HepG2 (cell line): Measurements from ENCODE around the gene ARID1A. TPM values are rescaled to one million over a fixed set of nuclear protein-coding genes. Genes with fewer than 3 reads are reported as not detected.

Experiments used
- ATAC-seq: fragments of 200-7000 bp; cut with Tn5 transposase; 3 replicates; pipeline ENCODE4 v1.9.1; 2020; ENCODE audit warnings: mild to moderate bottlenecking, moderate library complexity
- BruUV-seq: library from RNA; stranded (reverse); fragments of 400-500 nt; replicated peaks from 2 replicates; lab custom pipeline; 2021; lab: Mats Ljungman, UMichigan
- CTCF ChIA-PET: fragments of 300-600 bp; formaldehyde crosslinking; extraction: SDS; loops from one replicate; lab custom pipeline; 2021; ENCODE audit warnings: low total read pairs, inconsistent platforms, low intra/inter-chr PET ratio; lab: Yijun Ruan, JAX
- POLR2A ChIA-PET: fragments of 350-600 bp; sonication (Branson Sonifier 250); formaldehyde crosslinking; loops from one replicate; lab custom pipeline; 2020; ENCODE audit warnings: antibody characterized with exemption, inconsistent platforms; lab: Yijun Ruan, JAX
- DNase-seq: peaks from one replicate; pipeline ENCODE4 v3.0.0-alpha.2; 2015; ENCODE audit warnings: low spot score
- FAIRE-seq: peaks from 3 replicates; lab custom pipeline; 2011; peaks lifted over from hg19 to GRCh38; lab: Jason Lieb, UNC
- H2AFZ ChIP-seq: one replicate; pipeline ENCODE4 v1.6.1; 2011; ENCODE audit warnings: low read length, inconsistent platforms
- H3K27ac ChIP-seq: fragments of 300-600 bp; 3 replicates; pipeline ENCODE4 v1.8.0; 2011; ENCODE audit warnings: mixed run types, mild to moderate bottlenecking, mixed read lengths, low read length, inconsistent platforms; ENCODE audit not compliant: insufficient read depth; ENCODE audit errors: extremely low read length
- H3K27me3 ChIP-seq, 2 experiments: fragments of 200-600 bp in 1 of 2; 2 replicates in 1 of 2; 3 replicates in 1 of 2; pipeline versions ENCODE4 v1.6.0 to v1.8.0; 2011; ENCODE audit warnings: low read length in 2 of 2, mild to moderate bottlenecking in 2 of 2, moderate library complexity in 2 of 2, inconsistent platforms in 1 of 2; ENCODE audit not compliant: insufficient read depth in 2 of 2, control insufficient read depth in 1 of 2
- H3K36me3 ChIP-seq, 2 experiments: fragments of 200-600 bp in 1 of 2; replicated peaks in 1 of 2; 2 replicates in 1 of 2; 3 replicates in 1 of 2; pipeline versions ENCODE4 v1.5.1 to v1.8.0; 2011; ENCODE audit warnings: low read length in 2 of 2, inconsistent platforms in 1 of 2; ENCODE audit not compliant: insufficient read depth in 2 of 2, control insufficient read depth in 1 of 2
- H3K4me1 ChIP-seq: 2 replicates; pipeline ENCODE4 v1.5.1; 2012; ENCODE audit warnings: low read length, inconsistent platforms; ENCODE audit not compliant: insufficient read depth
- H3K4me2 ChIP-seq: 2 replicates; pipeline ENCODE4 v1.6.0; 2011; ENCODE audit warnings: low read depth, low read length, inconsistent platforms
- H3K4me3 ChIP-seq, 3 experiments: fragments of 200-600 bp in 1 of 3; sonication (generic), shearing (Covaris generic) in 1 of 3; replicated peaks in 1 of 3; 2 replicates each; pipeline ENCODE4 v1.5.1; 2011 to 2016; ENCODE audit warnings: low read length in 3 of 3, inconsistent platforms in 2 of 3, low read depth in 2 of 3, mild to moderate bottlenecking in 2 of 3, control low read depth in 1 of 3, mixed read lengths in 1 of 3; ENCODE audit not compliant: insufficient read depth in 1 of 3
- H3K79me2 ChIP-seq: one replicate; pipeline ENCODE4 v1.6.1; 2011; ENCODE audit warnings: low read length, inconsistent platforms; ENCODE audit not compliant: insufficient read depth
- H3K9ac ChIP-seq: 2 replicates; pipeline ENCODE4 v1.6.0; 2011; ENCODE audit warnings: mild to moderate bottlenecking, low read depth, low read length, inconsistent platforms; ENCODE audit not compliant: insufficient read depth
- H3K9me3 ChIP-seq: 2 replicates; pipeline ENCODE4 v1.5.1; 2012; ENCODE audit warnings: mild to moderate bottlenecking, low read length
- H4K20me1 ChIP-seq: 2 replicates; pipeline ENCODE4 v1.6.0; 2011; ENCODE audit warnings: inconsistent platforms, mild to moderate bottlenecking, low read length, moderate library complexity; ENCODE audit not compliant: insufficient read depth
- FOXK1 ChIP-seq: sonication (generic); formaldehyde crosslinking; IDR thresholded peaks from 2 replicates; pipeline ENCODE4 v1.4.0; 2020; ENCODE audit warnings: low read depth, missing genetic modification reagents, borderline replicate concordance
- HCFC1 ChIP-seq: fragments of 150-350 bp; IDR thresholded peaks from 2 replicates; pipeline ENCODE4 v1.6.1; 2014; ENCODE audit warnings: low read depth, low read length
- HMGXB4 ChIP-seq, 2 experiments: sonication (generic) in 1 of 2; formaldehyde crosslinking in 1 of 2; IDR thresholded peaks; 2 replicates each; pipeline versions ENCODE4 v1.4.0 to v1.6.1; 2018 to 2020; ENCODE audit warnings: missing genetic modification reagents in 2 of 2, borderline replicate concordance in 1 of 2, low read depth in 1 of 2, mild to moderate bottlenecking in 1 of 2, missing biosample characterization in 1 of 2
- HNRNPUL1 ChIP-seq: fragments of 200-400 bp; formaldehyde crosslinking; IDR thresholded peaks from 2 replicates; pipeline ENCODE4 v1.6.1; 2017; ENCODE audit warnings: low read depth, mild to moderate bottlenecking, low read length, moderate library complexity
- NFIB ChIP-seq: sonication (generic); formaldehyde crosslinking; IDR thresholded peaks from 2 replicates; pipeline ENCODE4 v1.9.0; 2021; ENCODE audit warnings: missing genetic modification reagents, mild to moderate bottlenecking, borderline replicate concordance
- PATZ1 ChIP-seq: sonication (generic); formaldehyde crosslinking; IDR thresholded peaks from 2 replicates; pipeline ENCODE4 v1.4.0; 2020; ENCODE audit warnings: missing genetic modification reagents
- PLRG1 ChIP-seq: fragments of 450-650 bp; conservative IDR thresholded peaks from 2 replicates; pipeline ENCODE4 v1.6.1; 2016
- PRPF4 ChIP-seq: fragments of 200-400 bp; formaldehyde crosslinking; IDR thresholded peaks from 2 replicates; pipeline ENCODE4 v1.6.1; 2016; ENCODE audit warnings: low read length, low read depth; ENCODE audit not compliant: poor library complexity, severe bottlenecking
- SMC3 ChIP-seq: IDR thresholded peaks from 2 replicates; pipeline ENCODE4 v1.6.1; 2011; ENCODE audit warnings: low read length, improper control_type of control experiment
- SP140L ChIP-seq: sonication (generic); formaldehyde crosslinking; IDR thresholded peaks from 2 replicates; pipeline ENCODE4 v1.4.0; 2020; ENCODE audit warnings: missing genetic modification reagents, borderline replicate concordance
- TP53 ChIP-seq: sonication (generic); formaldehyde crosslinking; conservative IDR thresholded peaks from 2 replicates; pipeline ENCODE4 v1.4.0; 2020; ENCODE audit warnings: missing genetic modification reagents
- ZNF230 ChIP-seq: sonication (generic); formaldehyde crosslinking; IDR thresholded peaks from 2 replicates; pipeline ENCODE4 v1.4.0; 2020; ENCODE audit warnings: mild to moderate bottlenecking, missing genetic modification reagents
- ZNF317 ChIP-seq: sonication (generic); formaldehyde crosslinking; IDR thresholded peaks from 2 replicates; pipeline ENCODE4 v1.5.0; 2020; ENCODE audit warnings: mild to moderate bottlenecking, missing genetic modification reagents
- ZNF354B ChIP-seq: sonication (generic); formaldehyde crosslinking; IDR thresholded peaks from 2 replicates; pipeline ENCODE4 v1.8.0; 2022; ENCODE audit warnings: mild to moderate bottlenecking, missing genetic modification reagents
- ZNF362 ChIP-seq: sonication (generic); formaldehyde crosslinking; IDR thresholded peaks from 2 replicates; pipeline ENCODE4 v1.4.0; 2020; ENCODE audit warnings: missing genetic modification reagents, mild to moderate bottlenecking, borderline replicate concordance
- ZNF546 ChIP-seq: sonication (generic); formaldehyde crosslinking; conservative IDR thresholded peaks from 2 replicates; pipeline ENCODE4 v1.8.1; 2023; ENCODE audit warnings: mild to moderate bottlenecking, missing genetic modification reagents
- ZNF704 ChIP-seq: sonication (generic); formaldehyde crosslinking; IDR thresholded peaks from 2 replicates; pipeline ENCODE4 v1.8.1; 2023; ENCODE audit warnings: mild to moderate bottlenecking, inconsistent platforms, moderate library complexity, missing genetic modification reagents, borderline replicate concordance
- ZNF768 ChIP-seq: sonication (generic); formaldehyde crosslinking; IDR thresholded peaks from 2 replicates; pipeline ENCODE4 v1.4.0; 2020; ENCODE audit warnings: missing genetic modification reagents
- WGBS: methylation state at CpG from one replicate; pipeline ENCODE4 v1.1.6; 2017; ENCODE audit warnings: low lambda C conversion rate; 5-methylcytosine and 5-hydroxymethylcytosine counted together
- in situ Hi-C: cut with HindIII; loops from 2 replicates; pipeline ENCODE4 v1.10.0; 2017; ENCODE audit warnings: low pct_unique_long_range_greater_than_20kb; ENCODE audit not compliant: extremely low pct_ligation_motif_present
- intact Hi-C: fragments of 100-400 bp; cut with micrococcal nuclease; formaldehyde crosslinking; loops from one replicate; pipeline ENCODE4 v1.10.0; 2022; ENCODE audit not compliant: unreplicated experiment
- polyA plus RNA-seq, 8 experiments: library from polyadenylated mRNA; depleted of rRNA in 3 of 8; stranded (reverse) in 7 of 8; unstranded in 1 of 8; fragments of >200 nt; fragmentation: Illumina TruSeq in 4 of 8; extraction: Trizol in 4 of 8; gene quantifications; 2 replicates each; pipeline versions ENCODE4 v1.2.1 to v1.2.3, GENCODE V29; 2011 to 2016; ENCODE audit warnings: low read depth in 4 of 8, missing spikeins in 1 of 8, mixed read lengths in 1 of 8; ENCODE audit not compliant: insufficient read depth in 1 of 8
- total RNA-seq, 5 experiments: library from RNA; depleted of rRNA; stranded (reverse); fragments of >200 nt; fragmentation: Illumina TruSeq; extraction: Trizol; gene quantifications; 2 replicates each; pipeline ENCODE4 v1.2.3, GENCODE V29; 2016; ENCODE audit warnings: low read depth in 1 of 5

Gene ARID1A
- total and polyA plus RNA-seq, 2 of the 13 experiments (the other 11 are each of a cell fraction or from before 2014, with no cell fraction given) = 11.9 to 15.9 TPM

GRCh38 chr1:26810105-26810504 is 114.3 kb downstream of the ARID1A start (continued):
- TF ChIP-seq HMGXB4 (CRISPR knock-in tag; IDR thresholded peaks at IDR 0.05; ENCODE audit: borderline replicate concordance in 1 of 2, low read depth in 1 of 2) (0 out of 4 replicates have a peak, but pooled peaks of 1 of the 2 experiments have one; percentile 34), ZNF362 (peak; percentile 96), SMC3 (peak; percentile 80)

- H3K9me3 ChIP-seq = no peaks in the 10 kb centered on the region
- in situ Hi-C loops = no loop called here
- WGBS = 45% methylated on average over 4 of the region's 4 CpGs
- no peak overlapping the region for H3K27ac ChIP-seq
- H3K4me1 ChIP-seq = peaks cover 24% of the 10 kb centered on the region
- no peak for DNase-seq
- POLR2A ChIA-PET = interaction anchor here (0.9 to 1.5 kb wide), 3 partner anchors 12 to 90 kb away, joined by 3 read pairs; partner anchors contain the start of gene GPATCH3
- H3K27me3 ChIP-seq = no peaks in the 10 kb centered on the region
- CTCF ChIA-PET = interaction anchor here (1.6 kb wide), 1 partner anchor 67 kb away, joined by 14 read pairs; no protein-coding TSS in a partner anchor
- no peak overlapping the region for H3K4me3 ChIP-seq
- no peak overlapping the region for H3K9ac ChIP-seq
- no peaks in the 10 kb centered on the region for H4K20me1 ChIP-seq
- no peaks in the 10 kb centered on the region for H3K79me2 ChIP-seq
- BruUV-seq = no TSS peak
- H3K4me2 ChIP-seq = no peak overlapping the region
- no peaks in the 10 kb centered on the region for H3K36me3 ChIP-seq
- H2AFZ ChIP-seq = no peak overlapping the region
- intact Hi-C loops = loop anchor here (5.0 kb wide), 1 partner anchor 66 kb away; no protein-coding TSS in a partner anchor
- no peak for FAIRE-seq
- no peak for ATAC-seq
- TF ChIP-seq TP53 (CRISPR knock-in tag) (no peak), PRPF4 (no peak), ZNF768 (no peak), FOXK1 (CRISPR knock-in tag) (no peak), PATZ1 (CRISPR knock-in tag) (no peak), ZNF704 (no peak), ZNF546 (CRISPR knock-in tag) (no peak), NFIB (CRISPR knock-in tag) (no peak), PLRG1 (no peak), ZNF230 (CRISPR knock-in tag) (no peak), SP140L (no peak), ZNF317 (CRISPR knock-in tag) (no peak), ZNF354B (CRISPR knock-in tag) (no peak), HNRNPUL1 (no peak), HCFC1 (no peak)
Measured at GRCh38 chr1:26811057-26811456, 115.2 kb downstream of the ARID1A start.
